MCF 10A (cell line): ENCODE measurements around the gene PGAM5. TPM values are rescaled to one million over a fixed set of nuclear protein-coding genes. Genes with fewer than 3 reads are reported as not detected.
A peak's percentile ranks its signal among the peaks of the same experiment; 100 is the strongest.

ENCODE experiments used
- BruUV-seq: library from RNA; stranded (reverse); fragments of 400-500 nt; replicated peaks from 2 replicates; lab custom pipeline; 2021; lab: Mats Ljungman, UMichigan
- CTCF ChIA-PET: fragments of 300-600 bp; sonication (Branson Sonifier 250); formaldehyde crosslinking; extraction: SDS; loops from one replicate; lab custom pipeline; 2021; ENCODE audit warnings: antibody characterized with exemption, inconsistent platforms; lab: Yijun Ruan, JAX
- POLR2A ChIA-PET: fragments of 300-600, 350-650 bp; sonication (Branson Sonifier 250); formaldehyde crosslinking; extraction: SDS; loops from one replicate; lab custom pipeline; 2020; ENCODE audit warnings: antibody characterized with exemption, inconsistent platforms; lab: Yijun Ruan, JAX
- DNase-seq: peaks from one replicate; pipeline ENCODE4 v3.0.0-alpha.2; 2018; ENCODE audit not compliant: unreplicated experiment
- H3K27ac Mint-ChIP-seq: one replicate; pipeline ENCODE4 v1.8.0; 2022; ENCODE audit warnings: mild to moderate bottlenecking, low read depth, mixed read lengths; ENCODE audit not compliant: unreplicated experiment
- H3K27me3 Mint-ChIP-seq: one replicate; pipeline ENCODE4 v1.8.0; 2022; ENCODE audit warnings: mixed read lengths; ENCODE audit not compliant: insufficient read depth, unreplicated experiment
- H3K36me3 Mint-ChIP-seq: one replicate; pipeline ENCODE4 v1.8.0; 2022; ENCODE audit warnings: mild to moderate bottlenecking, moderate library complexity, mixed read lengths; ENCODE audit not compliant: insufficient read depth, unreplicated experiment
- H3K4me1 Mint-ChIP-seq: one replicate; pipeline ENCODE4 v1.8.0; 2022; ENCODE audit warnings: mixed read lengths; ENCODE audit not compliant: insufficient read depth, unreplicated experiment
- H3K4me3 Mint-ChIP-seq: one replicate; pipeline ENCODE4 v1.8.0; 2022; ENCODE audit warnings: mild to moderate bottlenecking, moderate library complexity, mixed read lengths; ENCODE audit not compliant: unreplicated experiment
- H3K9me3 Mint-ChIP-seq: one replicate; pipeline ENCODE4 v1.8.0; 2022; ENCODE audit warnings: mixed read lengths; ENCODE audit not compliant: unreplicated experiment
- intact Hi-C: fragments of 100-400 bp; cut with micrococcal nuclease; formaldehyde crosslinking; loops from 2 replicates; pipeline ENCODE4 v1.14.1; 2022
- total RNA-seq: library from RNA; stranded (reverse); gene quantifications from 2 replicates; pipeline ENCODE4 v1.2.3, GENCODE V29; 2022
- TF ChIP-seq, protein P1 (sequence below): fragments of 200-600 bp; IDR thresholded peaks from one replicate; pipeline ENCODE4 v1.8.0; 2022; ENCODE audit warnings: antibody characterized with exemption, mild to moderate bottlenecking; ENCODE audit not compliant: unreplicated experiment

Gene PGAM5
- total RNA-seq, 1 experiment from 2014 or later = 84.0 TPM

DNA sequence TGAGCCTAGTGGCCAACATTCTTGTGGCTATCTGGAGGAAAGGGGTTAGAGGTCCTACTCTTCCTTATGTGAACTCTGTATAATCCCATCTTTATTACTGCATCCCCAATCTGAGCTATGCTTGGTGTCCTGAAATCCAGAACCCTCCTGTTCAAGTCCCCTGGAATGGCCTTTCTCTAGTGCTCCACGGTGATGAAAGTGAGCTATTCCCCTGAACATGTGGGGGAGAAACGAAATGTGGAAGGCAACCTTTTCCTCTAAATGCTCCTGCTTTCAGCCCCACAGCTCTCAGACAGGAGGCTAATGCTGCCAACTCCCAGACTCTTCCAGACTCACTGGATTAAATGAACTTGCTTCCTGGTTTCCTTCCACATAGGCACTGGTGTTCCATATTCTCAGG lies 2.5 kb upstream of the PGAM5 start:
- DNase-seq = no peak
- BruUV-seq = no TSS peak
- no peak overlapping the region for H3K4me3 Mint-ChIP-seq
- TF ChIP-seq, protein P1, sequence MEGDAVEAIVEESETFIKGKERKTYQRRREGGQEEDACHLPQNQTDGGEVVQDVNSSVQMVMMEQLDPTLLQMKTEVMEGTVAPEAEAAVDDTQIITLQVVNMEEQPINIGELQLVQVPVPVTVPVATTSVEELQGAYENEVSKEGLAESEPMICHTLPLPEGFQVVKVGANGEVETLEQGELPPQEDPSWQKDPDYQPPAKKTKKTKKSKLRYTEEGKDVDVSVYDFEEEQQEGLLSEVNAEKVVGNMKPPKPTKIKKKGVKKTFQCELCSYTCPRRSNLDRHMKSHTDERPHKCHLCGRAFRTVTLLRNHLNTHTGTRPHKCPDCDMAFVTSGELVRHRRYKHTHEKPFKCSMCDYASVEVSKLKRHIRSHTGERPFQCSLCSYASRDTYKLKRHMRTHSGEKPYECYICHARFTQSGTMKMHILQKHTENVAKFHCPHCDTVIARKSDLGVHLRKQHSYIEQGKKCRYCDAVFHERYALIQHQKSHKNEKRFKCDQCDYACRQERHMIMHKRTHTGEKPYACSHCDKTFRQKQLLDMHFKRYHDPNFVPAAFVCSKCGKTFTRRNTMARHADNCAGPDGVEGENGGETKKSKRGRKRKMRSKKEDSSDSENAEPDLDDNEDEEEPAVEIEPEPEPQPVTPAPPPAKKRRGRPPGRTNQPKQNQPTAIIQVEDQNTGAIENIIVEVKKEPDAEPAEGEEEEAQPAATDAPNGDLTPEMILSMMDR = no peak
- no peaks in the 10 kb centered on the region for H3K4me1 Mint-ChIP-seq
- no peaks in the 10 kb centered on the region for H3K9me3 Mint-ChIP-seq
- no peaks in the 10 kb centered on the region for H3K27me3 Mint-ChIP-seq
- POLR2A ChIA-PET = no interaction called here
- intact Hi-C loops = no loop called here
- no peak overlapping the region for H3K27ac Mint-ChIP-seq
- CTCF ChIA-PET = interaction anchor here (0.6 kb wide), 1 partner anchor 14 kb away, joined by 5 read pairs; no protein-coding TSS in a partner anchor
- peaks cover 28% of the 10 kb centered on the region for H3K36me3 Mint-ChIP-seq

DNA sequence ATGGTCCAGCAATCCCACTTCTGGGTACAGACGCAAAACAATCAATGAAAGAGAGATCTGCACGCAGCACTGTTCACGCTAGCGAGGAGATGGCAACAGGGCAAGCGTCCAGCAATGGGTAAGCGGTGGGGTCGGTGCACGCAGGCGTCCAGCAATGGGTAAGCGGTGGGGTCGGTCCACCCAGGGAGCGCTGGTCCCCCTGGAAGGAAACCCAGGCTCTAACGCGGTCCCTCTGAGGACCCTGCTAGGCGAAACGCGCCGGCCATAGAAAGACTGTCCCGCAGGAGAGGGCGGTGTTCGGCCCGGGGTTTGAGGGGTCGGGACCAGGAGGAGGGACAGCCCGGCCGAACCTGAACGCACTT lies 618 bp upstream of the PGAM5 start:
- ChIA-PET CTCF (no interaction called here), POLR2A (interaction anchor here (0.6 to 3.0 kb wide), 7 partner anchors 11 to 143 kb away, joined by 3 to 23 read pairs (median 3); partner anchors contain the start of genes ANKLE2 and GOLGA3)
- H3K4me1 Mint-ChIP-seq = no peaks in the 10 kb centered on the region
- BruUV-seq = TSS peak; percentile 74
- no peaks in the 10 kb centered on the region for H3K9me3 Mint-ChIP-seq
- peaks cover 34% of the 10 kb centered on the region for H3K36me3 Mint-ChIP-seq
- peak overlapping the region; percentile 91 for H3K27ac Mint-ChIP-seq
- H3K27me3 Mint-ChIP-seq = no peaks in the 10 kb centered on the region
- DNase-seq = no peak
- TF ChIP-seq, protein P1 = no peak
- intact Hi-C loops = no loop called here
- peak overlapping the region; percentile 93 for H3K4me3 Mint-ChIP-seq

DNA sequence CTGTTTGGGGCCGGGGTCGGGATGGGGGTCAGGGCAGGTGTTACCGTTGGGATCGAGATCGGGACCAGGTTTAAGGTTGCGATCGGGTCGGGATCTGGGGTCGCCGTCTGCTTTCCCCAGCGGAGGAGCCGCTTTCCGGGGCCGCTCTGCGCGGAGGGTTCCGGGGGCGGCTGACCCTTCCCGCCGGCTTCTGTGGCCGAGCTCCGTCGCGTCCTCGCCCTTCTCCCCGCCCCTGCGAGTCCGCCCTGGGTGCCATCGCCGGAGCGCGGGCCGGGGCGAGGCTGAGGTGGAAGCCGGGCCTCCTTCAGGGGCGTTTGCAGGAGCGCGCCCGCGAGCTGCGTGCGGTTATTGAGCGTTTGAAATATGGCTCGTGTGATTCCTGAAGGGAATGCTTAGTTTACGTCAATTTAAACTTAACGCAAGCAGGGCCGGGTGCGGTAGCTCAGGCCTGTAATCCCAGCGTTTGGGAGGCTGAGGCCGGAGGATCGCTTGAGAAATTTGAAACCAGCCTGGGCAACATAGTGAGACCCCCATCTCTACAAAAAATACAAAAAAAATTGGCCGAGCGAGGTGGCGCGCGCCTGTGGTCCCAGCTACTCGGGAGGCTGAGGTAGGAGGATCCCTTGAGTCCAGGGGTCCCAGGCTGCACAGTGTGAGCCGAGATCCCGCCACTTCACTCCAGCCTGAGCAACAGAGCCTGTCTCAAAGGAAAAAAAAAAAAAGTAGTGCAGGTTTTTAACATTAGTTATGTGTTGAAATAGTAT lies 620 bp downstream of the PGAM5 start:
- H3K36me3 Mint-ChIP-seq = peaks cover 47% of the 10 kb centered on the region
- peak overlapping the region; percentile 35 for H3K27ac Mint-ChIP-seq
- ChIA-PET CTCF (no interaction called here), POLR2A (interaction anchor here (0.9 to 3.0 kb wide), 6 partner anchors 16 to 117 kb away, joined by 3 to 23 read pairs (median 4); partner anchors contain the start of genes ANKLE2 and GOLGA3)
- peak; percentile 18 for DNase-seq
- H3K9me3 Mint-ChIP-seq = no peaks in the 10 kb centered on the region
- H3K27me3 Mint-ChIP-seq = no peaks in the 10 kb centered on the region
- intact Hi-C loops = no loop called here
- TF ChIP-seq, protein P1 = no peak
- peak overlapping the region; percentile 93 for H3K4me3 Mint-ChIP-seq
- no peaks in the 10 kb centered on the region for H3K4me1 Mint-ChIP-seq
- no TSS peak for BruUV-seq

DNA sequence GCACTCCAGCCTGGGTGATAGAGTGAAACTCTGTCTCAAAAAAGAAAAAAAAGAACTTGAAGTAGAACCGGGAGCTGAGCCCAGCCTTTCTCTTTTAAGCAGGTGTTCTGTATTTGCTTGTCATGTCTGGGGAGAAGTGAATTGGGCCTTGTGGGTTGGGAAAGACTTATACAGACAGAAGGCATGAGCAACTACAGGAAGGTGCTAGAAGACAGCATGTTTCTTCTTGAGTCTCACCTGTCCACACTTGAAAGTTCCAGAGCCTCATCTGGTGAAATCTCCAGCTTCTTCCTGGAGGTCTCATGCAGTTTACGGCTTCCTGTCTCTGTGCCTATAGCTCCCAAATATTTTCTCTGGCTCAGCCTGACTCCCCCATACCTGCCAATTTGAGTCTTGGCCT lies 2.5 kb downstream of the PGAM5 start:
- ChIA-PET CTCF (no interaction called here), POLR2A (interaction anchor here (0.9 to 1.1 kb wide), 2 partner anchors 48 to 49 kb away, joined by 3 to 5 read pairs; no protein-coding TSS in a partner anchor)
- no TSS peak for BruUV-seq
- Mint-ChIP-seq H3K36me3 (peaks cover 54% of the 10 kb centered on the region), H3K4me1 (no peaks in the 10 kb centered on the region), H3K4me3 (no peak overlapping the region), H3K27ac (no peak overlapping the region), H3K27me3 (no peaks in the 10 kb centered on the region), H3K9me3 (no peaks in the 10 kb centered on the region)
- intact Hi-C loops = no loop called here
- no peak for DNase-seq
- TF ChIP-seq, protein P1 = no peak
